WTC11 (cell line): Measurements from ENCODE around the gene RFESD. TPM values are rescaled to one million over a fixed set of nuclear protein-coding genes. Genes with fewer than 3 reads are reported as not detected.

ENCODE experiments used
- ATAC-seq: fragments of 200-7000 bp; cut with Tn5 transposase; 2 replicates; pipeline ENCODE4 v1.10.0; 2021; ENCODE audit warnings: mild to moderate bottlenecking, moderate library complexity
- CTCF ChIA-PET: fragments of 300-600 bp; sonication (Branson Sonifier 250); formaldehyde crosslinking; loops from one replicate; lab custom pipeline; 2021; ENCODE audit warnings: antibody characterized with exemption; lab: Charles Lee
- POLR2A ChIA-PET: fragments of 350-600 bp; sonication (Branson Sonifier 250); formaldehyde crosslinking; loops from one replicate; lab custom pipeline; 2021; ENCODE audit warnings: antibody characterized with exemption; lab: Charles Lee
- DNase-seq: peaks from one replicate; pipeline ENCODE4 v3.0.0; 2021; ENCODE audit warnings: low spot score
- H3K27ac Mint-ChIP-seq: 2 replicates; pipeline ENCODE4 v1.8.0; 2021; ENCODE audit warnings: mixed read lengths
- H3K27me3 Mint-ChIP-seq: 2 replicates; pipeline ENCODE4 v1.8.0; 2021; ENCODE audit warnings: low read depth, mild to moderate bottlenecking, moderate library complexity, mixed read lengths
- H3K36me3 Mint-ChIP-seq: 2 replicates; pipeline ENCODE4 v1.8.0; 2021; ENCODE audit warnings: mixed read lengths
- H3K4me1 Mint-ChIP-seq: 2 replicates; pipeline ENCODE4 v1.8.0; 2022; ENCODE audit warnings: mixed read lengths
- H3K4me3 Mint-ChIP-seq: 2 replicates; pipeline ENCODE4 v1.8.0; 2021; ENCODE audit warnings: mild to moderate bottlenecking, moderate library complexity, mixed read lengths
- H3K9me3 Mint-ChIP-seq: 2 replicates; pipeline ENCODE4 v1.8.0; 2021; ENCODE audit warnings: mixed read lengths
- EMX1 ChIP-seq: fragments of 250-450 bp; sonication (Bioruptor Pico); IDR thresholded peaks from 2 replicates; pipeline ENCODE4 v1.8.0; 2021; ENCODE audit warnings: mild to moderate bottlenecking
- ETV6 ChIP-seq: sonication (generic); formaldehyde crosslinking; IDR thresholded peaks from 2 replicates; pipeline ENCODE4 v1.8.1; 2022; ENCODE audit warnings: mild to moderate bottlenecking, missing genetic modification reagents
- FOXP1 ChIP-seq: sonication (generic); formaldehyde crosslinking; IDR thresholded peaks from 2 replicates; pipeline ENCODE4 v1.8.0; 2022; ENCODE audit warnings: missing genetic modification reagents, mild to moderate bottlenecking, moderate library complexity, borderline replicate concordance
- IRF2 ChIP-seq: sonication (generic); formaldehyde crosslinking; IDR thresholded peaks from 2 replicates; pipeline ENCODE4 v1.8.0; 2022; ENCODE audit warnings: low read depth, missing genetic modification reagents, borderline replicate concordance
- MXD4 ChIP-seq: fragments of 250-450 bp; sonication (Bioruptor Pico); IDR thresholded peaks from 2 replicates; pipeline ENCODE4 v1.8.0; 2021; ENCODE audit warnings: mild to moderate bottlenecking, moderate library complexity, borderline replicate concordance
- TCF7 ChIP-seq: sonication (generic); formaldehyde crosslinking; IDR thresholded peaks from 2 replicates; pipeline ENCODE4 v1.8.0; 2022; ENCODE audit warnings: mild to moderate bottlenecking, low read depth, missing genetic modification reagents, moderate library complexity
- ZBTB21 ChIP-seq: sonication (generic); formaldehyde crosslinking; IDR thresholded peaks from 2 replicates; pipeline ENCODE4 v1.8.1; 2023; ENCODE audit warnings: mild to moderate bottlenecking, missing genetic modification reagents, borderline replicate concordance
- ZNF219 ChIP-seq: sonication (generic); formaldehyde crosslinking; IDR thresholded peaks from 2 replicates; pipeline ENCODE4 v1.8.0; 2023; ENCODE audit warnings: missing genetic modification reagents, mild to moderate bottlenecking, borderline replicate concordance
- ZNF263 ChIP-seq: sonication (generic); formaldehyde crosslinking; IDR thresholded peaks from 2 replicates; pipeline ENCODE4 v1.8.1; 2022; ENCODE audit warnings: low read depth, mild to moderate bottlenecking, moderate library complexity, missing genetic modification reagents
- ZNF317 ChIP-seq: sonication (generic); formaldehyde crosslinking; IDR thresholded peaks from 2 replicates; pipeline ENCODE4 v1.8.1; 2023; ENCODE audit warnings: low read depth, mild to moderate bottlenecking, moderate library complexity, missing genetic modification reagents, borderline replicate concordance
- ZNF396 ChIP-seq: fragments of 250-450 bp; sonication (Bioruptor Pico); IDR thresholded peaks from 2 replicates; pipeline ENCODE4 v1.8.0; 2021; ENCODE audit warnings: mild to moderate bottlenecking, moderate library complexity, borderline replicate concordance
- total RNA-seq: library from RNA; stranded (reverse); gene quantifications from 3 replicates; pipeline ENCODE4 v1.2.3, GENCODE V29; 2021
- TF ChIP-seq, protein P1 (sequence below): sonication (generic); formaldehyde crosslinking; IDR thresholded peaks from 2 replicates; pipeline ENCODE4 v1.8.1; 2023; ENCODE audit warnings: mild to moderate bottlenecking, missing genetic modification reagents, moderate library complexity
- TF ChIP-seq, protein P2 (sequence below): sonication (generic); formaldehyde crosslinking; IDR thresholded peaks from 2 replicates; pipeline ENCODE4 v1.8.0; 2022; ENCODE audit warnings: mild to moderate bottlenecking, missing genetic modification reagents
- TF ChIP-seq, protein P3 (sequence below): sonication (generic); formaldehyde crosslinking; IDR thresholded peaks from 2 replicates; pipeline ENCODE4 v1.8.1; 2023; ENCODE audit warnings: mild to moderate bottlenecking, missing genetic modification reagents, borderline replicate concordance
- TF ChIP-seq, protein P4 (sequence below): sonication (generic); formaldehyde crosslinking; IDR thresholded peaks from 2 replicates; pipeline ENCODE4 v1.8.1; 2022; ENCODE audit warnings: missing genetic modification reagents, borderline replicate concordance
- TF ChIP-seq, protein P5 (sequence below): sonication (generic); formaldehyde crosslinking; IDR thresholded peaks from 2 replicates; pipeline ENCODE4 v1.8.0; 2022; ENCODE audit warnings: mild to moderate bottlenecking, missing genetic modification reagents
- TF ChIP-seq, protein P6 (sequence below): fragments of 200-600 bp; IDR thresholded peaks from 2 replicates; pipeline ENCODE4 v1.8.0; 2022; ENCODE audit warnings: antibody characterized with exemption
- TF ChIP-seq, protein P7 (sequence below): sonication (generic); formaldehyde crosslinking; conservative IDR thresholded peaks from 2 replicates; pipeline ENCODE4 v1.8.1; 2022; ENCODE audit warnings: mild to moderate bottlenecking, missing genetic modification reagents
- TF ChIP-seq, protein P8 (sequence below): sonication (generic); formaldehyde crosslinking; IDR thresholded peaks from 2 replicates; pipeline ENCODE4 v1.8.1; 2022; ENCODE audit warnings: low read depth, mild to moderate bottlenecking, moderate library complexity, missing genetic modification reagents, borderline replicate concordance

The RFESD gene
- total RNA-seq, 1 experiment from 2014 or later: 5.7 TPM

DNA sequence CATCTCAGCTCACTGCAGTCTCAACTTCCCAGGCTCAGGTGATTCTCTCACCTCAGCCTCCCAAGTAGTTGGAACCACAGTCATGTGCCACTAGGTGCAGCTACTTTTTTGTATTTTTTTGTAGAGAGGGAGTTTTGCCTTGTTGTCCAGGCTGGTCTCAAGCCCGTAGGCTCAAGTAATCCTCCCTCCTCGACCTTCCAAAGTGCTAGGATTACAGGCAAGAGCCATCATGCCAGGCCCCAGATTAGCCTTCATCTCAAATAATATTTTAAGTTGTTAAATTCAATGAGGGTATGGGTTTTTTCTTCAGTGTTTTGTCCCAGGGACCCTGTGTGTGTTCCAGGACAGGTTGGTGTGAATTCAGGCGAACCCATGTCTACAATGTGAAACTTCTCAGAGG, 12.5 kb upstream of the RFESD start:
- peaks cover 27% of the 10 kb centered on the region for H3K9me3 Mint-ChIP-seq
- DNase-seq: no peak
- ATAC-seq: no peak
- H3K4me3 Mint-ChIP-seq: no peak overlapping the region
- H3K4me1 Mint-ChIP-seq: no peaks in the 10 kb centered on the region
- POLR2A ChIA-PET: no interaction called here
- H3K27me3 Mint-ChIP-seq: no peaks in the 10 kb centered on the region
- peaks cover 13% of the 10 kb centered on the region for H3K36me3 Mint-ChIP-seq
- CTCF ChIA-PET: interaction anchor here (1.6 kb wide), 1 partner anchor 12 kb away, joined by 5 read pairs; the partner anchor contains the start of gene RFESD
- no peak for TF ChIP-seq EMX1 (CRISPR knock-in tag)
- TF ChIP-seq TCF7 (CRISPR knock-in tag): no peak
- TF ChIP-seq, protein P1, sequence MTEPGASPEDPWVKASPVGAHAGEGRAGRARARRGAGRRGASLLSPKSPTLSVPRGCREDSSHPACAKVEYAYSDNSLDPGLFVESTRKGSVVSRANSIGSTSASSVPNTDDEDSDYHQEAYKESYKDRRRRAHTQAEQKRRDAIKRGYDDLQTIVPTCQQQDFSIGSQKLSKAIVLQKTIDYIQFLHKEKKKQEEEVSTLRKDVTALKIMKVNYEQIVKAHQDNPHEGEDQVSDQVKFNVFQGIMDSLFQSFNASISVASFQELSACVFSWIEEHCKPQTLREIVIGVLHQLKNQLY (CRISPR knock-in tag): no peak
- no peak for TF ChIP-seq ETV6 (CRISPR knock-in tag)
- TF ChIP-seq, protein P2, sequence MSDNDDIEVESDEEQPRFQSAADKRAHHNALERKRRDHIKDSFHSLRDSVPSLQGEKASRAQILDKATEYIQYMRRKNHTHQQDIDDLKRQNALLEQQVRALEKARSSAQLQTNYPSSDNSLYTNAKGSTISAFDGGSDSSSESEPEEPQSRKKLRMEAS: no peak
- no peak for TF ChIP-seq FOXP1 (CRISPR knock-in tag)
- TF ChIP-seq, protein P3, sequence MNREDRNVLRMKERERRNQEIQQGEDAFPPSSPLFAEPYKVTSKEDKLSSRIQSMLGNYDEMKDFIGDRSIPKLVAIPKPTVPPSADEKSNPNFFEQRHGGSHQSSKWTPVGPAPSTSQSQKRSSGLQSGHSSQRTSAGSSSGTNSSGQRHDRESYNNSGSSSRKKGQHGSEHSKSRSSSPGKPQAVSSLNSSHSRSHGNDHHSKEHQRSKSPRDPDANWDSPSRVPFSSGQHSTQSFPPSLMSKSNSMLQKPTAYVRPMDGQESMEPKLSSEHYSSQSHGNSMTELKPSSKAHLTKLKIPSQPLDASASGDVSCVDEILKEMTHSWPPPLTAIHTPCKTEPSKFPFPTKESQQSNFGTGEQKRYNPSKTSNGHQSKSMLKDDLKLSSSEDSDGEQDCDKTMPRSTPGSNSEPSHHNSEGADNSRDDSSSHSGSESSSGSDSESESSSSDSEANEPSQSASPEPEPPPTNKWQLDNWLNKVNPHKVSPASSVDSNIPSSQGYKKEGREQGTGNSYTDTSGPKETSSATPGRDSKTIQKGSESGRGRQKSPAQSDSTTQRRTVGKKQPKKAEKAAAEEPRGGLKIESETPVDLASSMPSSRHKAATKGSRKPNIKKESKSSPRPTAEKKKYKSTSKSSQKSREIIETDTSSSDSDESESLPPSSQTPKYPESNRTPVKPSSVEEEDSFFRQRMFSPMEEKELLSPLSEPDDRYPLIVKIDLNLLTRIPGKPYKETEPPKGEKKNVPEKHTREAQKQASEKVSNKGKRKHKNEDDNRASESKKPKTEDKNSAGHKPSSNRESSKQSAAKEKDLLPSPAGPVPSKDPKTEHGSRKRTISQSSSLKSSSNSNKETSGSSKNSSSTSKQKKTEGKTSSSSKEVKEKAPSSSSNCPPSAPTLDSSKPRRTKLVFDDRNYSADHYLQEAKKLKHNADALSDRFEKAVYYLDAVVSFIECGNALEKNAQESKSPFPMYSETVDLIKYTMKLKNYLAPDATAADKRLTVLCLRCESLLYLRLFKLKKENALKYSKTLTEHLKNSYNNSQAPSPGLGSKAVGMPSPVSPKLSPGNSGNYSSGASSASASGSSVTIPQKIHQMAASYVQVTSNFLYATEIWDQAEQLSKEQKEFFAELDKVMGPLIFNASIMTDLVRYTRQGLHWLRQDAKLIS (CRISPR knock-in tag): no peak
- TF ChIP-seq ZNF396 (CRISPR knock-in tag): no peak
- no peak for TF ChIP-seq IRF2 (CRISPR knock-in tag)
- TF ChIP-seq, protein P4, sequence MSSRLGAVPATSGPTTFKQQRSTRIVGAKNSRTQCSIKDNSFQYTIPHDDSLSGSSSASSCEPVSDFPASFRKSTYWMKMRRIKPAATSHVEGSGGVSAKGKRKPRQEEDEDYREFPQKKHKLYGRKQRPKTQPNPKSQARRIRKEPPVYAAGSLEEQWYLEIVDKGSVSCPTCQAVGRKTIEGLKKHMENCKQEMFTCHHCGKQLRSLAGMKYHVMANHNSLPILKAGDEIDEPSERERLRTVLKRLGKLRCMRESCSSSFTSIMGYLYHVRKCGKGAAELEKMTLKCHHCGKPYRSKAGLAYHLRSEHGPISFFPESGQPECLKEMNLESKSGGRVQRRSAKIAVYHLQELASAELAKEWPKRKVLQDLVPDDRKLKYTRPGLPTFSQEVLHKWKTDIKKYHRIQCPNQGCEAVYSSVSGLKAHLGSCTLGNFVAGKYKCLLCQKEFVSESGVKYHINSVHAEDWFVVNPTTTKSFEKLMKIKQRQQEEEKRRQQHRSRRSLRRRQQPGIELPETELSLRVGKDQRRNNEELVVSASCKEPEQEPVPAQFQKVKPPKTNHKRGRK (CRISPR knock-in tag): no peak
- no peak overlapping the region for H3K27ac Mint-ChIP-seq

DNA sequence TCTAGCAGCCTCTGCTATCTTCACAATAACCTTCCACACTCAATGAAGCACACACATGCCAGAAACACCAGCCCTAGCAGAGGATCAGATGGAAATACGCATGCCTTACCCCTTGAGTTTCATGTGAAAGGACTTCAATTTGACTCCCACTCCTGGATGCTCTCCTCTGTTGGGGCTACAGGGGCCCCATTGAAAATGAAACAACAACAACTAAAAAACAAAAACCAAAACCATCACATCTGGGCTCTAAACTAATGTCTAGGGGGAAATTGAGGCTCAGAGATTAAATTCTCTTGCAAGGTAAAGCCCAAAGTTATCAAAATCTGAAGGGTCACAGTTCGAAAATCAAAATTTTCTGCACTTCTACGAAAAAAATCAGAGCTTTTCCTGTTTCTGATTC, 7.9 kb upstream of the RFESD start:
- Mint-ChIP-seq H3K4me3 (no peak overlapping the region), H3K36me3 (no peaks in the 10 kb centered on the region; the same call in 1 of the 2 replicates), H3K27me3 (no peaks in the 10 kb centered on the region), H3K9me3 (peaks cover 9% of the 10 kb centered on the region)
- ATAC-seq (no peak), DNase-seq (no peak)
- POLR2A ChIA-PET: no interaction called here
- CTCF ChIA-PET: no interaction called here
- TF ChIP-seq FOXP1 (CRISPR knock-in tag): no peak
- TF ChIP-seq, protein P5, sequence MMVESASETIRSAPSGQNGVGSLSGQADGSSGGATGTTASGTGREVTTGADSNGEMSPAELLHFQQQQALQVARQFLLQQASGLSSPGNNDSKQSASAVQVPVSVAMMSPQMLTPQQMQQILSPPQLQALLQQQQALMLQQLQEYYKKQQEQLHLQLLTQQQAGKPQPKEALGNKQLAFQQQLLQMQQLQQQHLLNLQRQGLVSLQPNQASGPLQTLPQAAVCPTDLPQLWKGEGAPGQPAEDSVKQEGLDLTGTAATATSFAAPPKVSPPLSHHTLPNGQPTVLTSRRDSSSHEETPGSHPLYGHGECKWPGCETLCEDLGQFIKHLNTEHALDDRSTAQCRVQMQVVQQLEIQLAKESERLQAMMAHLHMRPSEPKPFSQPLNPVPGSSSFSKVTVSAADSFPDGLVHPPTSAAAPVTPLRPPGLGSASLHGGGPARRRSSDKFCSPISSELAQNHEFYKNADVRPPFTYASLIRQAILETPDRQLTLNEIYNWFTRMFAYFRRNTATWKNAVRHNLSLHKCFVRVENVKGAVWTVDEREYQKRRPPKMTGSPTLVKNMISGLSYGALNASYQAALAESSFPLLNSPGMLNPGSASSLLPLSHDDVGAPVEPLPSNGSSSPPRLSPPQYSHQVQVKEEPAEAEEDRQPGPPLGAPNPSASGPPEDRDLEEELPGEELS (CRISPR knock-in tag): no peak
- no peak for TF ChIP-seq IRF2 (CRISPR knock-in tag)
- no peak for TF ChIP-seq ZNF263 (CRISPR knock-in tag)
- TF ChIP-seq ZNF317 (CRISPR knock-in tag): no peak
- no peak for TF ChIP-seq ZBTB21 (CRISPR knock-in tag)
- TF ChIP-seq, protein P6, sequence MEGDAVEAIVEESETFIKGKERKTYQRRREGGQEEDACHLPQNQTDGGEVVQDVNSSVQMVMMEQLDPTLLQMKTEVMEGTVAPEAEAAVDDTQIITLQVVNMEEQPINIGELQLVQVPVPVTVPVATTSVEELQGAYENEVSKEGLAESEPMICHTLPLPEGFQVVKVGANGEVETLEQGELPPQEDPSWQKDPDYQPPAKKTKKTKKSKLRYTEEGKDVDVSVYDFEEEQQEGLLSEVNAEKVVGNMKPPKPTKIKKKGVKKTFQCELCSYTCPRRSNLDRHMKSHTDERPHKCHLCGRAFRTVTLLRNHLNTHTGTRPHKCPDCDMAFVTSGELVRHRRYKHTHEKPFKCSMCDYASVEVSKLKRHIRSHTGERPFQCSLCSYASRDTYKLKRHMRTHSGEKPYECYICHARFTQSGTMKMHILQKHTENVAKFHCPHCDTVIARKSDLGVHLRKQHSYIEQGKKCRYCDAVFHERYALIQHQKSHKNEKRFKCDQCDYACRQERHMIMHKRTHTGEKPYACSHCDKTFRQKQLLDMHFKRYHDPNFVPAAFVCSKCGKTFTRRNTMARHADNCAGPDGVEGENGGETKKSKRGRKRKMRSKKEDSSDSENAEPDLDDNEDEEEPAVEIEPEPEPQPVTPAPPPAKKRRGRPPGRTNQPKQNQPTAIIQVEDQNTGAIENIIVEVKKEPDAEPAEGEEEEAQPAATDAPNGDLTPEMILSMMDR: no peak
- TF ChIP-seq MXD4: no peak
- no peak for TF ChIP-seq ZNF219 (CRISPR knock-in tag)
- TF ChIP-seq, protein P7, sequence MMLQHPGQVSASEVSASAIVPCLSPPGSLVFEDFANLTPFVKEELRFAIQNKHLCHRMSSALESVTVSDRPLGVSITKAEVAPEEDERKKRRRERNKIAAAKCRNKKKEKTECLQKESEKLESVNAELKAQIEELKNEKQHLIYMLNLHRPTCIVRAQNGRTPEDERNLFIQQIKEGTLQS (CRISPR knock-in tag): no peak
- no peak for TF ChIP-seq ZNF396 (CRISPR knock-in tag)
- TF ChIP-seq, protein P8, sequence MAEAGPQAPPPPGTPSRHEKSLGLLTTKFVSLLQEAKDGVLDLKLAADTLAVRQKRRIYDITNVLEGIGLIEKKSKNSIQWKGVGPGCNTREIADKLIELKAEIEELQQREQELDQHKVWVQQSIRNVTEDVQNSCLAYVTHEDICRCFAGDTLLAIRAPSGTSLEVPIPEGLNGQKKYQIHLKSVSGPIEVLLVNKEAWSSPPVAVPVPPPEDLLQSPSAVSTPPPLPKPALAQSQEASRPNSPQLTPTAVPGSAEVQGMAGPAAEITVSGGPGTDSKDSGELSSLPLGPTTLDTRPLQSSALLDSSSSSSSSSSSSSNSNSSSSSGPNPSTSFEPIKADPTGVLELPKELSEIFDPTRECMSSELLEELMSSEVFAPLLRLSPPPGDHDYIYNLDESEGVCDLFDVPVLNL (CRISPR knock-in tag): no peak
- TF ChIP-seq, all 79 proteins: peak for 0
- Mint-ChIP-seq H3K4me1 (no peaks in the 10 kb centered on the region), H3K27ac (no peak overlapping the region)
